Epithelial cell of prostate (primary cell): ENCODE results near the gene SDCBP2.
A peak's percentile ranks its signal among the peaks of the same experiment; 100 is the strongest.
"Not testable (repeated sequence)": the region's sequence is repeated elsewhere in the genome, so short reads cannot be mapped to it uniquely, and the experiment has no call there.

Experiments
- DNase-seq: peaks from one replicate; pipeline ENCODE4 v3.0.0-alpha.2; 2011; ENCODE audit warnings: low read depth, low spot score
- H3K27ac ChIP-seq: fragments of 450-650 bp; 2 replicates; pipeline ENCODE4 v1.5.1; 2017; ENCODE audit warnings: mild to moderate bottlenecking

SDCBP2 gene

DNA sequence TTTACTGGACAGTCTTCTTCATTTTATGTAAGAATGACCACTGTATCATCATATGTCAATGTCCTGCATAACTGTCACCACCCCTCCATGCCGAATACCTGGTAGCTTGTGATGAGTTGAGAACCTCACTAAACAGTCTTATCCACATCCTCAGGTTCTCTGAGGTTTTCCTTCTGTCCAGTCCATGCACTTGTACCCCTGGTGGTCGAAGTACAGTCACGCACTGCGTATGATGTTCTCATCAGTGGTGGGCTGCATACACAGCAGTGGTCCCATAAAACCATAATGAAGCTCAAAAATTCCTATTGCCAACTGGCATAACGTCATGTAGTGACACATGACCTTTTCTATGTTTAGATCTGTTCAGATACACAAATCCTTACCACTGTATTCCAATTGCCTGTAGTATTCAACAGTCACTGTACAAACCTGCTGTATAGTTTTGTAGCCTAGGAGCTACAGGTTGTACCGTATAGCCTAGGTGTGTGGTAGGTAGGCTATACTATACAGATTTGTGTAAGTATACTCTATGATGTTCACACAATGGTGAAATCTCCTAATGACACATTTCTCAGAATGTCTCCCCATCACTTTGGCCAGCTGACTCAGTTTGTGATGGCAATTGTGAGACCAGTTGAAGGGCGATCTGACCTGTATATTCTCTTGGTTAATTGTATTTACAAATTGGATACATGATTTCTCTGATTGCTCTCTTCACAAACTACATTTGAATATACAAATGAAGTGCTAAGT, 31.3 kb upstream of the SDCBP2 start:
- no peak overlapping the region for H3K27ac ChIP-seq
- no peak for DNase-seq

DNA sequence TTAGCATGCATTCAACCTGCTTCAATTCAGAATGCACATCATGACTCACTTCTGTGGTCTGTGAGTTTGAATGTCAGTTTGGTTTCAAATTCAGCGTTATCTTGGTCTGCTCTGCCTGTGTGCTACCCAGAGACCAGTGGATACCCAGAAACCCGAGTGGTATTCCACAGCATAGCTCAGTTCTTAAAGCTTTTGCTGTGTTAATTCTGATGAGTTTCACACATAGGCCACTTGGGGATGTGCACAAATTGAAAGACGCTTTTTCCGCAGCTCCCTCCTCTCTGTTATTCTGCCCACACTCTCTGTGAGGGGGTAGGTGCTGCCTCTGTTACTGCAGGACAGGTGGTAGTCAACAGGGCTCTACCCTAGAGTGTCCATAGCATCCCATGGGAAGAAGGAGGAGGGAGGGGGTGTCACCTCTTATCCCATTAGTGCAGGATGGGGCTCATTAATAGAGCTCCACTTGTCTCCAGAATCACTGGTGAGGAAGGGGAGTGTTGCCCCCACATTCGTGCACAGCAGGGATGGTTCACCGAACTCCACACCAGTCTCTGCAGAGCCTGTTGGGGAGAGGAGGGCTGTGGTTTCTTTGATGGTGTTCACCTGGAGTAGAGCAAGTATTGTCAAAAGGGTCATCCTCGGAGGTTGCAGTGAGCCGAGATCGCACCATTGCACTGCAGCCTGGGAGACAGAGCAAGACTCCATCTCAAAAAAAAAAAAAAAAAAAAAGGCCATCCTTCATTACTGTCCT, 29.2 kb upstream of the SDCBP2 start:
- DNase-seq = no peak
- H3K27ac ChIP-seq = no peak overlapping the region

DNA sequence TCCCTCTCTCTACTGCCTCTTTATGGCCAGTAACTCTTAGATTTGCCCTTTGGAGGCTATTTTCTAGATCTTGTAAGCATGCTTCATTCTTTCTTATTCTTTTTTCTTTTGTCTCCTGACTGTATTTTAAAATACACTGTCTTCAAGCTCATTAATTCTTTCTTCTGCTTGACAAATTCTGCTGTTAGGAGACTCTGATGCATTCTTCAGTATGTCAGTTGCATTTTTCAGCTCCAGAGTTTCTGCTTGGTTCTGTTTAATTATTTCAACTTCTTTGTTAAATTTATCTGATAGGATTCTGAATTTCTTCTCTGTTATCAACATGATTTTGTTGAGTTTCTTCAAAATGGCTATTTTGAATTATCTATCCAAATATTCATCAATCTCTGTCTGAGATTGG, 25.0 kb upstream of the SDCBP2 start:
- no peak for DNase-seq
- H3K27ac ChIP-seq = no peak overlapping the region

DNA sequence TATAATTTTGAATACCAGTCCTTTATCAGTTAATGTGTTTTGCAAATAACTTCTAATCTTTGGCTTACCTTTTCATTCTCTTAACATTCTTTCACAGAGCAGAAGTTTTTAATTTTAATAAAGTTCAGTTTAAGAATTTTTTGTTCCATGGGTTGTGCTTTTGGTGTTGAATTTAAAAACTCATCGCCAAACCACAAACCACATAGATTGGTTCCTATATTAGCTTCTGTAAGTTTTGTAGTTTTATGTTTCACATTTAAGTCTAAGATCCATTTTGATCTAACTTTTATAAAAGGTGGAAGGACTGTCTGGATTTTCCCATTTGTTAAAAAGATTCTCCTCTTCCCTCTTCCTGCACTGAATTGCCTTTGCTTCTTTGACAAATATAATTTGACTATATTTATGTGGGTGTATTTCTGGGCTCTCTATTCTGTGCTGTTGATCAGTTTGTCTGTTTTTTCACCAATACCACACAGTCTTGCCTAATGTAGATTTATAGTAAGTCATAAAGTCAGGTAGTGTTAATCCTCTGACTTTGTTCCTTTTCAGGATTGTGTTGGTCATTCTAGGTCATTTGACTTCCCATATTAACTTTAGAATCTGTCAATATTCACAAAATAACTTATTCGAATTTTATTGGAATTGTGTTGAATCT, 17.5 kb upstream of the SDCBP2 start:
- H3K27ac ChIP-seq = no peak overlapping the region
- DNase-seq = no peak

DNA sequence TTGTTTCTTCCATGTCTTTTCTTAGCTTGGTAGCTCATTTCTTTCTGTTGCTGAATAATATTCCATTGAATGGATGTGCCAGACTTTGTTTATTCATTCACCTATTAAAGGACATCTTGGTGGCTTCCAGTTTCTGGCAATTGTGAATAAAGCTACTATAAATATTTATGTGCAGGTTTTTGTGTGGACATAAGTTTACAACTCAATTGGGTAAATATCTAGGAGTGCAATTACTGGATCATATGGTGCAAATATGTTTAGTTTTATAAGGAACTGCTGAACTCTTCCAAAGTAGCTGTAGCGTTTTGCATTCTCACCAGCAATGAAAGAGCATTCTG, 16.8 kb upstream of the SDCBP2 start:
- no peak for DNase-seq
- H3K27ac ChIP-seq = no peak overlapping the region

DNA sequence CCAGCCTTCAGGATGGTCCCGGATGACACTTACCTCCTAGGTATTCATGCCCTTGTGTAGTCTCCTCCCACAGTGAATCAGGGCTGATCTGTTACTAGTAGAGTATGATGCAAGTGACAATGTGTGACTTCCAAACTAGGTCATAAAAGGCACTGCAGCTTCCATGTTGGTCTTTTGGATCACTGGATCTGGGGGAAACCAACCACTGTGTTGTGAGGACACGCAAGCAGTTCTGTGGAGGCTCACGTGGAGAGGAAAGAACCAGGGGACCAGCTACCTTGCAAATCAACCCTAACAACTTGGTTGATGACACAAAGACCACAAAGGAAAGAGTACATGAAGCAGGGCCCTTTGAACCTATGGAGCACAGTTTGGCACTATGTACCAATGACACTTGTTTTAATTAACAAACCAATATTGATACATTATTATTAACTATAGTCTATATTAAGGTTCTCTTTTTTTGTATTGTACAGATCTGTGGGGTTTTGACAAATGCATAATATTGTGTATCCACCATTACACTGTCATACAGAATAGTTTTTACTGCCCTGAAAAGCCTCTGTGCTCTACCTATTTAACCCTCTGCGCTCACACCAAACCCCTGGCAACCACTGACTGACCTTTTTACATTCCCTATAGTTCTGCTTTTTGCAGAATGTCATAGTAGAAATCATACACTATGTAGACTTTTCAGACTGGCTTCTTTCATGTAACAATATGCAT, 16.3 kb upstream of the SDCBP2 start:
- DNase-seq = no peak
- H3K27ac ChIP-seq = no peak overlapping the region

DNA sequence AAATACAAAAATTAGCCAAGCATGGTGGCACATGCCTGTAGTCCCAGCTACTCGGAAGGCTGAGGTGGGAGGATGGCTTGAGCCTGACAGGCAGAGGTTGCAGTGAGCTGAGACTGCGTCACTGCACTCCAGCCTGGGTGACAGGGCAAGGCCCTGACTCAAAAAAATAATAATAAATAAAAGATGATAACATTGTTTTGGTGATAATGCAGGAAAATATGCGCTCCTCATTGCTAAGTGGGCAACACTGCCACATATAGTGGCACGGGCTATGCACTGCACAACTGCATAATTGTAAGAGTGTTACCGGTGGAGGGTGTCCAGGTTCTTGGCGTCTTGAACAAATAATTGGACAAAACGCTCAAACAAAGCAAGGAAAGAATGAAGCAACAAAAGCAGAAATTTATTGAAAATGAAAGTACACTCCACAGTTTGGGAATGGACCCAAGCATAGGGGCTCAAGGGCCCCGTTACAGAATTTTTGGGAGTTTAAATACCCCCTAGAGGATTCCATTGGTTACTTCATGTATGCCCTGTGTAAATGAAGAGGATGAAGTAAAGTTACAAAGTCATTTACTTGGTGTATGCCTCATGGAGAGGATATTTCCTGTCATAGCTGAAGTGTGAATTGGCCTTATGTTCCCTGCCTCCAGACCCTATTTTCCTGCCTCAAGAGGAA, 14.6 kb upstream of the SDCBP2 start:
- not testable (repeated sequence) for H3K27ac ChIP-seq, DNase-seq

DNA sequence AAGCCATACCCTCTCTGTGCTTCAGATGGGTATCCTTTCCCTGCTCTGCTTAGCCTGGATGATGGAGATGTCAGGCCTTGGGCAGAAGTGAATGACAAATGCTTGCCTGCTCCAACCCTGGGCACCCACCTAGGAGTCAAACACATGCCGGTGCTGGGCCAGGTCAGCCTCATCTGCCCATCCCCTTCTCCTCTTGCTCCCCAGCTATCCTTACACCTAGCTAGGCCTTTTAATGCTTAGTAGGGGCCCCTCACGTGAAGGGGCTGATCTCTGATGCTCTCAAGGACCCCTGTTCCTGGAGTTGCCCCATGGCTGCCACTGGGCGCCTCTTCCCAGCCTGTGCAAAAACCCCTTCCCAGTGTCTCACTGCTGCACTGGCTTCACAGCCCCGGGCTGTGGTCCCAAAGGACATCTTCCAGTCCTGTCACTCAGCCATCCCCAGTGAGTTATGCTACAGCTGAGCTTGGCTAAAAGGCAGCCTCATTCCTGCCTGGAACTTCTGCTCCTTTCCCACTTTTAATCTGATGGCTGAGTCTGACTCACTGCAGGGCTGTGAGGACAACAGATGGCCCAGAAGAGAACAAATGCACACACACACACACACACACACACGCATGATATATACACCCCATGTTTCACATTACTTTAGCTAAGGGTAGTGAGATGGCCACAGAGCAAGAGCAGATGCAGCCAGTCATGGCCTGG, 12.8 kb upstream of the SDCBP2 start:
- H3K27ac ChIP-seq = no peak overlapping the region
- no peak for DNase-seq

DNA sequence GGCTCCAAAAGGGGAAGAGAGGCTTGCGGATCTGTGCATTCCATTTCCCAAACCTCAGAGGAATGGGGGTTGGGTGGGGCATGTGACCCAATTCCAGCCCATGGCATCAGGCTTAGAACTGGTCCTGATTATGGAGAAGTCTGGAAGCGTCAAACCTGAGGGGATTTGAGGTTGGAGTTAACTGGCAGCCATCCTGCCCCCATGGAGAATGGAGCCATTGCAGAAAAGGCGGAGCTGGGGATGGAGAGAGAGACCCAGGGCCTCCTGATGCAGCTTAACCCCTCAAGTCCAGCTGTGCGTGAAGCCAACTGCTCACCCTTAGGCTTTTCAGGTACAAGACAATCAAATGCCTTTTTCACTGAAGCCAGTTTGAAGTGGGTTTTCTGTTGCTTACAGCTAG, 9.9 kb upstream of the SDCBP2 start:
- DNase-seq = no peak
- H3K27ac ChIP-seq = no peak overlapping the region

DNA sequence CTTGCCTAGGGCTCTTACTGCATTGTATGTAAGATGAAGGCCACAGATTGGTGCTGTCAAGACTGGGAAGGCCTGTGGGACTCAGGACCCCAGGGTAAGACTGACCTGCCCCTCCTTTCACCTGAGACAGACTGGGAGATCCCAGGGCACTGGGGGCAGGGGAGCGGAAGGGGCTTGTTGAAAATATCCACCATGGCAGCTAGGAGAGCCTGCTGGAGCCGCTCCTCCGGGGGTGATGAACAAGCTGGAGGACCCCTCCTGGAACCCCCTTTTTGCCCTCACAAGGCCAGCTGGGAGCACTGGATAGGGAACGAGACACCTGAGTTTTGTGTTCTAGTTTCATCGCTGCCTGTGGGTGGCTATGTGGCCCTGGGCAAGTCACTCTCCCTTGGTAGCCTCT, 9.2 kb upstream of the SDCBP2 start:
- H3K27ac ChIP-seq = no peak overlapping the region
- no peak for DNase-seq

DNA sequence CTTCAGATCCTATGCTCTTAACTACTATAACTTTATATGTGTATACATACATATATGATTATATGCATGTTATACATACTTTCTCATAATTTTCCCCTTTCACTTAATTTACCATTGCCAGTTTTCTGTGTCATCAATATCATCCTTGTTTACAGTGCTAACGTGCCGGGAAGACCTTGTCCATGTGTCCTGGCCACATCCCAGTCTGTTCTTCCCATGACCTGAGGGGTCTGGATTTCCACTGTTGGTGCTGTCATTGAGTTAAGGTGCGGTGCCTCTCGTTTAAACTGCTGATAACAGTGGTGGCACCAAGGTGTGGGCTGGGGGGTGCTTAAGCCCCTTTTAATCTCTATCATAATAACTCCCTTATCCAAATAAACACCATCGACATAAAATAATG, 8.5 kb upstream of the SDCBP2 start:
- H3K27ac ChIP-seq = peak overlapping the region; percentile 35
- DNase-seq = no peak

DNA sequence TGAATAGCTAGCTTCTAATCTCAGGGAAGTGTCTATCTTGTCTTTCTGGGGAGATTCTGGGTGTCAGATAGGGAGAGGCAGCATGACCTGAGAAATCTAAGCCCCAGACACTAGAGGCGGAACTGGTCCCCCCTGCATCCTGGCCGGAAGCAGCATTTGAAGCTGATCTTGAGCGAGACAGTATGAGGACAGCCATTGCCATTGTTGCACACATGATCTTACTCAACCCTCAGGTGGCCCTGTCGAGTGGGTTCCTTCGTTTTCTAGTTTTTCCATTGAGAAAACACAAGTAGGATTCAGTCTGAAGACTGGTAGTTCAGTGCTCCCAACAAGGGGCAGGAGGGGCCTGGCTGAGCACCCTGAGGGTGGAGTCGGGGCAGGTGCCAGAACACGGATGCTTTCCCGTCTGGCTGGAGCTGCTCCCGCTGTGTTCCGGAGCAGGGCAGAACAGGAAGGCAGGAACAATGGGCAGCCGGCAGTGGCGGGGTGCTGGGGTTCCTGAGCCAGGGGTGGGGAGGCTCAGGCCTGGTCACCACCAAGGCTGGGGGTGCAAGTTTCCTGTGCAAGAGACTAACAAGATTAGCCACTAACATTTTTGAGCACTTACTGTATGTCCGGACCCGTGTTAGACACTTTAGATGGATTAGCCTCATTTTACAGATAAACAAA, 7.9 kb upstream of the SDCBP2 start:
- DNase-seq = no peak
- H3K27ac ChIP-seq = peak overlapping the region; percentile 35

DNA sequence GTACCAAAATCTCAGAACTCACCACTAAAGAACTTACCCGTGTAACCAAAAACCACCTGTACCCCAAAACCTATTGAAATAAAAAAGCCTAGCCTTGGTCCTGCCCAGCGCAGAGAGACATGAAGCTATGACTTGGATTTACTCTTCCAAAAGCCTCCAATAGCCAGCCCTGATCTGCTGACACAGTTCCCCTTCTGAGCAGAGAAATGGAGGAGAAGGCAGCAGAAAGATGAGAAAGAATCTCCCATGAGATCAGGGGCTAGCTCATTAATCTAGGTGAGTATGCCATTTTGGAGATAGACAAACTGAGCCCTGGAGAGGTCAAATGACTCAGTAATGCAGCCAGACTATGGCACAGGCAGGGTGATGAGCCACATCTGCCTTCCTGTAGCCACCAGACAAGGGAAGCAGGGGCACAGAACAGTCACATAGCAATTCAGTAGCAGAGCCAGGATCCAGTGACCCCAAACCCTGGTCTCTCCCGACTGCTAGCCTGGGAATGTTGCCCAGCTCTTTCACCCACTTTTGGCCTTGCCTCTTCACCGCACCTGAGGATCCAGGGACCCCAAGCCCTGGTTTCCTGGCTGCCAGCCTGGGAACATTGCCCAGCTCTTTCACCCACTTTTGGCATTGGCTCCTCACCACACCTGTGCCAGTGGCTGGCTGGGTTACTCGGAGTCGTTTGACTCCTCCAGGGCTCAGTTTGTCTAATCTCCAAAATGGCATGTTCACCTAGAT, 7.2 kb upstream of the SDCBP2 start:
- DNase-seq = no peak
- peak overlapping the region; percentile 35 for H3K27ac ChIP-seq

DNA sequence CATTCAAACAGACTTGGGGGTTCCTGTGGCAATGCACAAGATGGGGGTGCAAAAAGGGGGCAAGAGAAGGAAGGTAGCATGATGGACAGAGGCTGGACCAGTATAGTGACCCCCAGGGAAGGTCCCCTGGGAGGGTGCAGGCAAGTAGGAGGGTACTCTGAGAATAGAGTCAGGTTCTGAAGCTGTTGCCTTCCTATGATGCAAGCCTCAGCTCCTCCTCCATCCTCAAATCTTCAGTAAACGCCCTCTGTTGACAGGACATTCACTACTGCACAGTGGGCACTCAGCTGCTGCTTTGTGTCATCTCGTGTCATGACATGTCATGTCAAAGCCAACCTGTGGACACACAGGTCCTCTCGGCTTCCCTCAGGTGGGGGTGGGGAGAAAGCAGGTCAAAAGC, 5.8 kb upstream of the SDCBP2 start:
- DNase-seq = no peak
- H3K27ac ChIP-seq = peak overlapping the region; percentile 44

DNA sequence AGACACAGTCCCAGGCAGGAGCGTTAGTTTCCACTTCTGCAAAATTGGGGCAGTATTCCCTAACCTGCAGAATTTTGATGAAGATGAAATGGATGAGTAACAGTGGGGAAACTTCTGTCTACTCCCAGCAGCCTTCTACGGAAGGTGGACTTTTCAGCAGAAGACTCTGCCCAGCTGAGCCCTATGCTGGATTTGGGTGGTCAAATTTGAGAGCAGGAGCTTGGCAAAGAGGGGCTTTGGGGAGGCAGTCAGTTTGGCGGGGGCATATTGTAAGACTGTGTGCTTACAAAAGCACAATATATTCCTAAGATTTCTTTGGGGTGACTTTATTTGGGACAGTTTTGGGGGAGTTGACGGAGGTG, 5.4 kb upstream of the SDCBP2 start:
- peak overlapping the region; percentile 44 for H3K27ac ChIP-seq
- no peak for DNase-seq

DNA sequence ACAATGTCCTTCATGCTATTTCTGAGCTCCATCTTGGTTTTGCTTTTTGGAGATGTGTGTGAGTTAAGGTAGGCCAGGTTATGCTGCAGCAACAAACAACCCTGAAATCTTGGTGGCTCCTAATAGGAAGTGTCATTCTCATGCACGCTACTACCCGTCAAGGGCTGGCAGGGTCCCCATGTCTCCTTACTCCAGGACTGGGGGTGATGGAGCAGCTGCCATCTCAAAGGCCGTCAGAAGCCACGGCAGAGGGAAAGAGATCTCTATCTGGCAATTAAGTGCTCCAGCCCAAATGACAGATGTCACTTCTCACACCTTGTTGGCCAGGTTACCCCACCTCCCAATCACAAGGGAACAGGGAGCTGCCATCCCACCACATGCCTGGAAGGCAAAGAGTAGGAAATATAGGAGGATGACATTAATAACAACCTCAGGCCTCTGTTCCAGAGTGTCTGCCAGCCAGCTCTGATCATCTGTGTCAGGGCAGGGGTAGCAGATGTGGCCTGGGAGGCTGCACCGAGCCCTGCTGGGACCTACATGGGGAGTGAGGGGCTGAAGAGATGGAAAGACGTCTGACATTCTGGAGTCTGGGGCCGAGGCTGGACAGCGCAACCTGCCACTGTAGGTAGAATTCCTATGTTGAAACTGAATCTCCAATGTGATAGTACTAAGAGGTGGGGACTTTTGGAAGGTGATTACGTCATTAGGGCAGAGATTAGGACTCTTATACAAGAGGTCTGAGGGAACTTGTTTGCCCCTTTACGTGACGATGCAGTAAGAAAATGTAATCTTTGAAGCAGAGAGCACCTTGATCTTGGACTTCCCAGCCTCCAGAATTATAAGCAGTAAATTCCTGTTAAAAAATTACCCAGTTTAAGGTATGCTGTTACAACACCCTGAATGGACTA, 4.8 kb upstream of the SDCBP2 start:
- H3K27ac ChIP-seq = peak overlapping the region; percentile 97
- no peak for DNase-seq

DNA sequence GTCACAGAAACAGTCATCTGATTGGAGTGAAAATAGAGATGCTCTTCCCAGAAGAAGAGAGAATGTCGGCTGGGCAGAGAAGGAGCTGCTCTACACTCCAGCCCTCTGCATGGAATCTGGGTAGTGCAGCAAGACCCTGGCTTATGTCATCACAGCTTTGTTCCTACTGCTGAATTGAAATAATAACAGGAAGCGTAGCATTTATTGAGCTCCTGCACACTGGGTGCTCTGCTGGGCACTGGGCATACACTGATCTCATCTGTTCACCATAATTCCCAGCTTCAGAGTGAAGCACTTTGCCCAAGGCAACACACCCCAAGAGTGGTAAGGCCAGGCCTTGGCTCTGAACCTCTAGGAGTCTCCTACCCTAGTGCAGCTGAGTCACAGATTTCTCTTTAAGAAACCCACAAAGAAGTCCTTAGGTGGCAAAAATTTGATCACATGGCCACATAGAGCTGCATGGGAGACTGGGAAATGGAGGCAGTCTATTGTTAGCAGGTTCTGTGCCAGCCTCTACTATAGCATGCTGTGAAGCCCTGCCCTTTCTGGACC, 3.9 kb upstream of the SDCBP2 start:
- no peak for DNase-seq
- H3K27ac ChIP-seq = peak overlapping the region; percentile 97
